ENCODE data around the gene ZKSCAN8.

- TF ChIP-seq, protein P1, sequence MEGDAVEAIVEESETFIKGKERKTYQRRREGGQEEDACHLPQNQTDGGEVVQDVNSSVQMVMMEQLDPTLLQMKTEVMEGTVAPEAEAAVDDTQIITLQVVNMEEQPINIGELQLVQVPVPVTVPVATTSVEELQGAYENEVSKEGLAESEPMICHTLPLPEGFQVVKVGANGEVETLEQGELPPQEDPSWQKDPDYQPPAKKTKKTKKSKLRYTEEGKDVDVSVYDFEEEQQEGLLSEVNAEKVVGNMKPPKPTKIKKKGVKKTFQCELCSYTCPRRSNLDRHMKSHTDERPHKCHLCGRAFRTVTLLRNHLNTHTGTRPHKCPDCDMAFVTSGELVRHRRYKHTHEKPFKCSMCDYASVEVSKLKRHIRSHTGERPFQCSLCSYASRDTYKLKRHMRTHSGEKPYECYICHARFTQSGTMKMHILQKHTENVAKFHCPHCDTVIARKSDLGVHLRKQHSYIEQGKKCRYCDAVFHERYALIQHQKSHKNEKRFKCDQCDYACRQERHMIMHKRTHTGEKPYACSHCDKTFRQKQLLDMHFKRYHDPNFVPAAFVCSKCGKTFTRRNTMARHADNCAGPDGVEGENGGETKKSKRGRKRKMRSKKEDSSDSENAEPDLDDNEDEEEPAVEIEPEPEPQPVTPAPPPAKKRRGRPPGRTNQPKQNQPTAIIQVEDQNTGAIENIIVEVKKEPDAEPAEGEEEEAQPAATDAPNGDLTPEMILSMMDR (IDR thresholded peaks at IDR 0.05; ENCODE audit: extremely low read depth in 1 of 2, insufficient read depth in 1 of 2, low read depth in 1 of 2, low read length in 2 of 2), result no peak
- TF ChIP-seq POLR2A (IDR thresholded peaks at IDR 0.05; ENCODE audit: low read depth, low read length) (no peak), FOS (IDR thresholded peaks at IDR 0.05; ENCODE audit: borderline replicate concordance, insufficient read depth, low read length) (no peak), POLR2AphosphoS5 (IDR thresholded peaks at IDR 0.05; ENCODE audit: insufficient read depth, low read depth, low read length) (no peak)
- TF ChIP-seq, protein P2, sequence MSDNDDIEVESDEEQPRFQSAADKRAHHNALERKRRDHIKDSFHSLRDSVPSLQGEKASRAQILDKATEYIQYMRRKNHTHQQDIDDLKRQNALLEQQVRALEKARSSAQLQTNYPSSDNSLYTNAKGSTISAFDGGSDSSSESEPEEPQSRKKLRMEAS (IDR thresholded peaks at IDR 0.05; ENCODE audit: insufficient read depth, insufficient read length), result no peak
These were observed 17.4 kb downstream of the ZKSCAN8 start for GRCh38 chr6:28159029-28159607.

Measured in endothelial cell of umbilical vein (primary cell).